ENCODE results near the gene EPHB2. TPM values are rescaled to one million over a fixed set of nuclear protein-coding genes. Genes with fewer than 3 reads are reported as not detected.

Gene EPHB2
- total and polyA plus RNA-seq, 3 donors from 2014 or later: 7.7 to 9.4 (median 8.2) TPM

GRCh38 chr1:22848405-22848804 lies 137.8 kb downstream of the EPHB2 start:
- no peak for DNase-seq
- Histone ChIP-seq H3K36me3 (ENCODE audit: low read depth, missing control alignments) (no peaks in the 10 kb centered on the region), H3K9me3 (no peaks in the 10 kb centered on the region), H3K27me3 (no peaks in the 10 kb centered on the region), H3K4me3 (no peak overlapping the region), H3K27ac (no peak overlapping the region), H3K4me1 (no peaks in the 10 kb centered on the region)
- TF ChIP-seq POLR2A (IDR thresholded peaks at IDR 0.05) (no peak), CTCF (IDR thresholded peaks at IDR 0.05) (no peak)
- WGBS, 2 donors: 77 to 88% methylated on average over 2 of the region's 2 CpGs
- intact Hi-C loops (cut with DNase I; ENCODE audit: low total_unique reads): no loop called here

- no peaks in the 10 kb centered on the region for H3K4me1 ChIP-seq
- intact Hi-C loops (cut with DNase I; ENCODE audit: low total_unique reads): no loop called here
- H3K27ac ChIP-seq: no peak overlapping the region
- TF ChIP-seq CTCF (IDR thresholded peaks at IDR 0.05) (no peak), POLR2A (IDR thresholded peaks at IDR 0.05) (no peak)
- no peaks in the 10 kb centered on the region for H3K36me3 ChIP-seq (ENCODE audit: low read depth, missing control alignments)
- WGBS, 2 donors: 74 to 83% methylated on average over 4 to 5 of the region's 5 CpGs
- H3K9me3 ChIP-seq: no peaks in the 10 kb centered on the region
- H3K27me3 ChIP-seq: no peaks in the 10 kb centered on the region
- no peak overlapping the region for H3K4me3 ChIP-seq
- DNase-seq: no peak
Observed at GRCh38 chr1:22849770-22850169, 139.1 kb downstream of the EPHB2 start.

GRCh38 chr1:22850281-22850680 lies 139.6 kb downstream of the EPHB2 start:
- no peaks in the 10 kb centered on the region for H3K9me3 ChIP-seq
- intact Hi-C loops (cut with DNase I; ENCODE audit: low total_unique reads): no loop called here
- H3K27ac ChIP-seq: no peak overlapping the region
- TF ChIP-seq CTCF (IDR thresholded peaks at IDR 0.05) (no peak), POLR2A (IDR thresholded peaks at IDR 0.05) (no peak)
- H3K36me3 ChIP-seq (ENCODE audit: low read depth, missing control alignments): no peaks in the 10 kb centered on the region
- no peaks in the 10 kb centered on the region for H3K27me3 ChIP-seq
- no peak for DNase-seq
- H3K4me1 ChIP-seq: no peaks in the 10 kb centered on the region
- WGBS, 2 donors: 83% methylated on average over 8 to 11 of the region's 11 CpGs
- H3K4me3 ChIP-seq: no peak overlapping the region

- TF ChIP-seq POLR2A (IDR thresholded peaks at IDR 0.05) (no peak), CTCF (IDR thresholded peaks at IDR 0.05) (no peak)
- intact Hi-C loops (cut with DNase I; ENCODE audit: low total_unique reads): no loop called here
- no peak for DNase-seq
- no peaks in the 10 kb centered on the region for H3K36me3 ChIP-seq (ENCODE audit: low read depth, missing control alignments)
- WGBS, 2 donors: 74 to 76% methylated on average over 6 of the region's 6 CpGs
- no peaks in the 10 kb centered on the region for H3K4me1 ChIP-seq
- no peaks in the 10 kb centered on the region for H3K27me3 ChIP-seq
- no peak overlapping the region for H3K27ac ChIP-seq
- H3K4me3 ChIP-seq: no peak overlapping the region
- H3K9me3 ChIP-seq: no peaks in the 10 kb centered on the region
Observed at GRCh38 chr1:22850681-22851080, 140.0 kb downstream of the EPHB2 start.

- WGBS, 2 donors: 65 to 67% methylated on average over 4 of the region's 4 CpGs
Observed at GRCh38 chr1:22851517-22851916, 140.9 kb downstream of the EPHB2 start.

More at GRCh38 chr1:22851517-22851916, 140.9 kb downstream of the EPHB2 start:
- H3K27ac ChIP-seq: no peak overlapping the region
- H3K4me3 ChIP-seq: no peak overlapping the region
- no peaks in the 10 kb centered on the region for H3K36me3 ChIP-seq (ENCODE audit: low read depth, missing control alignments)
- intact Hi-C loops (cut with DNase I; ENCODE audit: low total_unique reads): no loop called here
- TF ChIP-seq CTCF (IDR thresholded peaks at IDR 0.05): no peak
- no peak for TF ChIP-seq POLR2A (IDR thresholded peaks at IDR 0.05)
- H3K27me3 ChIP-seq: no peaks in the 10 kb centered on the region
- H3K4me1 ChIP-seq: no peaks in the 10 kb centered on the region
- no peak for DNase-seq
- no peaks in the 10 kb centered on the region for H3K9me3 ChIP-seq

Measured in testis (tissue), 3 donors.